NCI-H748 (cell line): ENCODE data around the gene ATP9B.

ENCODE experiments used
- DNase-seq: peaks from one replicate; lab custom pipeline; 2025; ENCODE audit not compliant: unreplicated experiment; lab: John Stamatoyannopoulos, UW

The ATP9B gene

DNA sequence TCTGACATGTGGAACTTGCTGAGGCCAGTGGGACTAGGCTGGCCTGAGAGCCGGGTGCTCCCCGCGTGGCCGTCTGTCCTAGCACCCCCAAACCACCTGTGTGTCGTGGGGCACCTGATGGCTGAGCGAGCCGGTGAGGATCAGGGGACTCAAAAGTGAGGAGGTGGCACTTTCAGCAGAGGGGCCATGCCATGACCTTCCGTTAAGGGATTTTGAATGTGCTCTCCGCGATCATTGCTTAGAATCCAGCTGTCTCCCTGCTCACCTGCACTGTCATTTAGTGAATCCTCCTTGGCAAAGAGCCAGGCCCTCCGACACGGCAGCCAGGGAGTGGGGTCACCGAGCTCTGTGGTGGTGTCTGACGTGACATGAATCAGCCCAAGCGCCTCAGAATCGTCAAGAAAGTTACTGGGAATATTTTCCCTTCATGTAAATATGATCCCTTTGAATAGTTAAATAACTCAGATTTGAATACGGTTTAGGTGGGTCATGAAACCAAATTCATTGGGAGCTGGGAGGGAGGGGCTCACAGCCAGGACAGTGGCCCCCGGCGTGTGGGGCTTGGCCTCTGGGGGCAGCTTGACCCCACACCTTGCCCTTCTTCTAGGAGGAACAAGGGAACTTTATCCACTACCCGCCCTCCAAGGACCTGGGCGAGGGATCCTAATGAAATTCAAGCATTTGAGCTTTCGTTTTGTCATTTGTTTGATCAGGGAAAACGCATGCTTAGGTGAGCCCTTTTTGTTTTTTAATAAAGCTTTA, 336.0 kb downstream of the ATP9B start:
- DNase-seq, result peak; percentile 82

DNA sequence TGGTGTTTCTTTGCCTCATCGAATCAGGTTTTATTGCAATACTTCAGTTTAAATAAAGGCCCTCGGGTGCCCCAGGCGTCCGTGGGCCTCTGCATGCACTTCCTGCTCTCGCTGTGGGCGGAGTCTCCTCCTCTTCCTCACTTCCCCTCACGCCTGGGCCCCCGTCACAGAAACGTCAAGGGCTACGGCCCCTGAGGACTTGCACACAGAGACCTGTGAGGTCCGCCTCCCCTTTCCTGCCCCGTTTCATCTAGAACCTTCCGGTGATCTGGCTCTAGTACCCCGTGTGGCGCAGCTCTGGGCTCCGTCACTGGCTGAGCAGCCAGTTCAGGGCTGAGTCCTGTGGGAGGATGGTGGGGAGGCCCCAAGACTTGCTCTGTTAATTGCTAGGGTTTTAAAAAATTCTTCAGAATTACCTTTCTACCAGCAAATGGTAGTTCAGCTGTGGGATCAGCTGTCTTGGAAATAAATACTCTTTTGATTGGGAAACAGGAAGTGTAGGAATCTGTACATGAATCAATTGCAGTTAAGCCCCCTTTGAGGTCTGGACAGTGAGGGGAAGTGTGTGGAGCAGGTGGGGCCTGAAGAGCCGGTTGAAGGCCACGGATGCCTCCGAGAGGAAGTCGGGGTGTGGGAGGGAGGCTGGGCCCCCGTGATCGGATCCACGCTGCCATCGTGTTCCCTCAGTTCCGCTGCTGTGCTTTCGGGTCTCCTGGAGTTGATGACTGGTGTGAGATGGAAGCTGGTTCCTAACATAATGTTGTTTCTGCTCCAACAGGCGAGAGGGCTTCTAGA, 336.8 kb downstream of the ATP9B start:
- DNase-seq, result no peak

DNA sequence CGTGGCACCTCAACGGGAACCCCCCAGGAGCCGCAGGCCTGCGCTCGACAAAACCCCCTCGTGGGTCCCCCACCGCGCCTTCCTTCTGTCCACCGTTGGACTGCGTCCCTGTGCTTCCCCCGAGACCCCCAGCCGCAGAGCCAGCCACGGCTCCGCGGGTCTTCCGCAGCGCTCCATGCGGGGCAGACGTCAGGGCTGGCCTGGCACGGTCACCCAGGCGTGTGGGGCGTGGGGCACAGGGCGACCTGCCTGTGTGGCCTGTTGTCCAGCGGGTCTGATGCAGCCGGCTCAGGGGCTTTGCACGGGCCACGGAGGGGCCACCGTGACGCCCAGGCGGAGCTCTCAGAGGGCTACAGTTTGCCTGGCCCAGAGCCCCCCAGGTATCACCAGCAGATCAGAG, 337.5 kb downstream of the ATP9B start:
- no peak for DNase-seq

DNA sequence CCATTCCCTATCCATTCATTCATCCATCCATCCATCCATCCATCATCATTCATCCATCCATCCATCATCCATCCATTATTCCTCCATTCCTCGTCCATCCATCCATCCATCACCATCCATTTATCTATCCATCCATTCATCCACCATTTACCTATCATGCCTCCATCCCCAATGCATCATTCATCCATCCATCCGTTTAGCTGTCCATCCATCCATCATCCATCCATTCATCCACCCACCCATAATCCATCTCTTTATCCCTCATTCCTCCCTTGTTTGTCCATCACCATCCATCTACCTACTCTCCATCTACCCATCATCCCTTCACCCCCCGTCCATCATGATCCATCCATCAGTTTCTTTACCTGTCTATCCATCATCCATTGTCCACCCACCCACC, 340.1 kb downstream of the ATP9B start:
- no peak for DNase-seq

DNA sequence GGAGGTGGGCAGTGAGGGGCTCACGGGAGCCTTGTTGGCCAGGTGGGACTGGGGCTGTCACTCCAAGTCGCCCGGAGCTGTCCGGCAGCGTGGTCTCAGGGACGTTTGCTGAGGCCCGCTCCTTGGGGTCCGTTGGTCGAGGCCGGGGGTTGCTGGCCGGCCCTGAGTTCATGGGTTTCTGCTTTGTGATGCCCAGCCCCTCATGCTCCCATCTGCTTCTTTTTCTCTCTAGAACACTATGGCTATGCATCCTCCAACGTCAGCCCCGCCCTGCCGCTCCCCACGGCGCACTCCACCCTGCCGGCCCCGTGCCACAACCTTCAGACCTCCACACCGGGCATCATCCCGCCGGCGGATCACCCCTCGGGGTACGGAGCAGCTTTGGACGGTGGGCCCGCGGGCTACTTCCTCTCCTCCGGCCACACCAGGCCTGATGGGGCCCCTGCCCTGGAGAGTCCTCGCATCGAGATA, 341.0 kb downstream of the ATP9B start:
- no peak for DNase-seq

DNA sequence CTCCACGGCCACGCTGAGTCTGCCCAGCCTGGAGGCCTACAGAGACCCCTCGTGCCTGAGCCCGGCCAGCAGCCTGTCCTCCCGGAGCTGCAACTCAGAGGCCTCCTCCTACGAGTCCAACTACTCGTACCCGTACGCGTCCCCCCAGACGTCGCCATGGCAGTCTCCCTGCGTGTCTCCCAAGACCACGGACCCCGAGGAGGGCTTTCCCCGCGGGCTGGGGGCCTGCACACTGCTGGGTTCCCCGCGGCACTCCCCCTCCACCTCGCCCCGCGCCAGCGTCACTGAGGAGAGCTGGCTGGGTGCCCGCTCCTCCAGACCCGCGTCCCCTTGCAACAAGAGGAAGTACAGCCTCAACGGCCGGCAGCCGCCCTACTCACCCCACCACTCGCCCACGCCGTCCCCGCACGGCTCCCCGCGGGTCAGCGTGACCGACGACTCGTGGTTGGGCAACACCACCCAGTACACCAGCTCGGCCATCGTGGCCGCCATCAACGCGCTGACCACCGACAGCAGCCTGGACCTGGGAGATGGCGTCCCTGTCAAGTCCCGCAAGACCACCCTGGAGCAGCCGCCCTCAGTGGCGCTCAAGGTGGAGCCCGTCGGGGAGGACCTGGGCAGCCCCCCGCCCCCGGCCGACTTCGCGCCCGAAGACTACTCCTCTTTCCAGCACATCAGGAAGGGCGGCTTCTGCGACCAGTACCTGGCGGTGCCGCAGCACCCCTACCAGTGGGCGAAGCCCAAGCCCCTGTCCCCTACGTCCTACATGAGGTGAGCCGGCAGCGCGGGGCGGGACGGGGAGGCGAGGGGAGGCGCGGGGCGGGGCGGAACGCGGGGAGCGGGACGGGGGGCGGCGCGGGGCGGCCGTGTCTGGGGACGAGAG, 341.8 kb downstream of the ATP9B start:
- no peak for DNase-seq

DNA sequence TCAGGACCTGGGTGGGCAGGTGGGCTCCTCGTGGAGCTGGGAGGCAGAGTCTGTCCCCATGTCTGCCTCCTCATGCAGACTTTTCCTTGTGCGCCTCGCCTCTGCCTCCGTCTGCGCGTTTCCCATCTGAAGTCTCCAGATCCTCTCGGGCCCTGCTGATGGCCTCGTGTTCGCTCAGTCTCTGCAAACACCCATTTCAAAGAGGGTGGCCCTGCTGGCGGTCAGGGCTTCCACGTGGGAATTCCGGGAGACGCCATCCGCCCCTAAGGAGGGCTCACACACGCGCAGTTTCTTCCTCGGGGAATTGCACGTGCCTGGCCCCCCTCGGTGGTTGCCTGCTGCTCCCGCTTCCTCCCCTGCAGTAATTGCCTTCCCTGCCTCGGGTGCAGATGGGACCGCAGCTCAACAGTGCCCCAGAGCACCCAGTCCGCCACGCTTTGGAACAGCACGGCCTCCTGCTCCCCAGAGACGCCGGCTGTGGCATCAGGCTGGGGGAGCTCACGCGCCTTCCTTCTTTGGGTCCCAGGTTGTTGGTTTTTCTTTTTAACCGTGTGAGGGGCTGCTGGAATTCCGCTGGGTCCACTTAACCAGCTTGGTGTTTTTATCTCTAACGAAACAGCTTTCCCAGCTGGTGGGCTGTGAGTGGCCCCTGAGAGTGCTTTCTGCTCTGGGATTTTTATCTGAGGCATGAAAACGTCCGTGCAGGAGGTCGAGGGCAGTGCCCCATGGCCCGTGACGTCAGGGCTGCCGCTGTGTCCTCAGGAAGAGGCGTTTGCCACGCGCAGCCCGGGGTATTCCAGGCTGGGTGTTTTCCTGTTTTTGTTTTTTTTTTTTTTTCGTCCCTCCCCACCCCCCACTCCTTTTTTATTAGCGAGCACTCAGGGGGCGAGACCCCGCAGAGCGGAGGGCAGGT, 342.7 kb downstream of the ATP9B start:
- DNase-seq, result no peak

DNA sequence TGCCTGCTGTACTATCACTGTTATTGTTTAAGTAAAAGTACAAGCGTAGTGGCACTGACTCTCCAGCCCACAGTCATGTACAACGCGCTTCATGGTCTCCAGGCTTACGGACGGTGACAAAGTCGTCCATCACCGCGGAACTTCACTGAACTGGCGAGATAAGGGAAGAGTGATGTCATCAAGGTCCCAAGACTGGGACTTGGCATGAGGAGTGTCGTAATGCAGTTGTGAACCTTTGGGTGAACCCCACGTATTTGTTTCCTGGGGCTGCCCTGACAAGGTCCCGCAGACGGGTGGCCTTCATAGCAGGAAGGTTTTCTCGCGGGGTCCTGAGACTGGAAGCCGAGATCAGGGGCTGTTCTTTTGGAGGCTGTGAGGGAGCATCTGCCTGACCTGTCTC, 343.8 kb downstream of the ATP9B start:
- DNase-seq, result no peak

DNA sequence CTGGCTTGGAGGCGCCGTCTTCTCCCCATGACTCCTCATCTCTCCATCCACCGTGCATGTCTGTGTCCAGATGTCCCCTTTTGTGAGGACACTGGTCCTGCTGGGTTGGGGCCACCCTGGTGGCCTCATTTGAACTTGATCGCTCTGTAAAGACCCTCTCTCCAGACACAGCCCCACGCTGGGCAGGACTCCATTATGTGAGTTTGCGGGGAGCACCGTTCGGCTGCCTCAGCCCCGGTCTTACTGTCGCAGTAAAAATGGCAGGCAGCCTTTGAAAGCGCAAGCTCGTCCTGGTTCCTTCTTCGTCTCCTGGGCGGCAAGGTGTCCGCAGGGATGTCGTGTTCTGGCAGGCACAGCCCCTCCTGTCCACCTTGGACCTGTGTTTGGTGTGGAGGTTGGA, 344.2 kb downstream of the ATP9B start:
- DNase-seq, result no peak

DNA sequence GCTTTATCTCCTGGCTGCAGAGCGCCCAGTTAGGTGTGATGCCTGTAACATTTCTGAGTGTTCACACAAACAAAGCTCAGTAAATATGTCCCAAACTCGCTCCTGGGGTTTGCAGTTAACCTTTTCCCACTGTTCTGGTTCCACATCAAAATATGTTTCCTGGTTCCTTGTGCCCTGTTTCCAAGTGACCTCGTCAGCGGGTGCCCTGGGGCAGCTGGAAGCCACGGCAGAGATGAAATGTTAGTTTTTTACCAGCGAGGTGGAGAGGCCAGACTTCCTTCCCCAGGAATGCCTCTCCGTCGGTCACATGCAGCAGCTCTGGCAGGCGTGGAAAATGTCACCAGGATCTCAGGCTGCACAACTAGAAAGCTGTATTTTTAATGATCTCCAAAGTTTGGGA, 344.7 kb downstream of the ATP9B start:
- DNase-seq, result no peak

DNA sequence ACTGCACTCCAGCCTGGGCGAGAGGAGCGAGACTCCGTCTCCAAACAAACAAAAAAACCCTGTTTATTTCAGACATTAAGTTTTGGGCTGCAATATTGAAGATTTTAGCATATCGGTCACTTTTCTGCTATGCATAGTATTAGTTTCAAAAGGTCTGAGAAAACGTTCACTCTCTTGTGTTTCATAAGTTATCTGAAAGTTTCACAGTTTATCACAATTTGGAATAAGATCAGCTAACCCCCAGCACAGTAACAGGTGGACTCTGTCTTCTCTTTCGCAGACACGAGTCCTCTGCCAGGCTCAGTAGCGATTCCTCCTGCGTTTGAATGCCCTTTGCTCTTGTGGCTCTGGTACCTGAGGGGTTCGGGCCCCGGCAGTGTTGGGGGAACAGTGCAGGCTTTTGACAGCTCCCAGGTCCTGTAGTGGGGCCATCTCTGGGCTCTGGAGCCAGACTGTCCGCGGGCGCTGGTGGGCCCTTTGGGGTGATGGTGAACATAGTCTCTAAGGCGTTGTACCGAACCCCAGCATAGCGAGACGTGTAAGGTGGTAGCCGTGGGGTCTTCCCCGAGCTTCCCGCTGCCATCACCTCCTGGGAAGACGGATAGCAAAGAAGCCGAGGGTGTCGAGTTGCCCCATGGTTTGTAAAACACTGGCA, 347.0 kb downstream of the ATP9B start:
- no peak for DNase-seq

DNA sequence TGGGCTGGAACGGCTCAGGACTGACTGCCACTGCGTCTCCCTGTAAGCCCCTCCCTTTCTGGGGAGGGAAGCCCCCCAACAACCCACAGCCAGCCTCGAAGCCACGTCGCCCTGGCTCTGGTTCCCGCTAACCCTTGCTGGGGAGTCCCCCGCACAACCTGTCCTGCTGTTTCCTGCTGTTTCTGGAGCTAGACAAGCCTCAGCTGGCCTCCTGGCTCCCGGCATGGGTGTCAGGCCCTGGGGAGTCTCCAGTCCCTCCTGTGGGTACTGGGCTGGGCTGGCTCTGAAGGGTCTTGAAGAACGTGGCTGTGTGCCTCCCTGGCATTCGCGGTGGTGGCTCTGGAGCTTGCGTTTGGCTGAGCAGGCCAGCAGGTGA, 347.5 kb downstream of the ATP9B start:
- DNase-seq, result no peak

DNA sequence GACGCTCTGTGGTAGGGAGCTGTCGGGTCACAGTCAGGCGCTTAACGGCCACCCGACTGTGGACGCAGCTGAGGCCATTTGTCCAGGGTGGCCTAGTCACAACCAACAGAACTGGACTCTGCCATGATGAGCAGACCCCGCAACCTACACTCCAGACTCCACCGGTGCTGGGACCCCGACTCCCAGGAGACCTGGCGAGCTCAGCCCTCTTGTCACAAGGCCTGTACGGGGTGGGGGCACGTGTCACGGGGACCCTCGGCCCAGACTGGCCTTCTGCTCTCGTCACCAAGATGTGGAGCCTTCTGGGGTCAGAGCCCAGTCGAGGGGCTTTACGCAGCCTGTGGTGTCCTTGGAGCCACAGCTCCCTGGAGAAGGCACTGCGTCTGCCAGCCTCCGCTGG, 349.0 kb downstream of the ATP9B start:
- DNase-seq, result no peak

DNA sequence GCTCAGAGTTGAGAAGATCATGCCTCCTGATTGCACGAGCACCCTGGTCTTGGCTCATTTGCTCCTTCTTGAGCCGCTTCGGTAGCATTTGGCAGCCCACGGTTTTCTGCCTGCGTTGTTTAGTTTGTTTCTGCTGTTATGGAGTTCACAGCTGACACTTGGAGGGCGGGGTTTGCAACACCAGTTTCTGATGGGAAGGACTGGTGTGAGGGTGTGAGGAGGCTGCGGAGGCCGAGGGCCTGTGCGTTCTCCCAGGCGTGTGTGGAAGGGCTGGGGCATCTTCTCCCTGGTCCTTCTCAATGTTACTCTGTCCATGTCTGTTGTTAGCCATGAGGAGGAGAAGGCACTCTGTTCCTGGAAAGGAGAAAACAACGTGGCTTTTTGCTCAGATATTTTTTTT, 349.4 kb downstream of the ATP9B start:
- no peak for DNase-seq

DNA sequence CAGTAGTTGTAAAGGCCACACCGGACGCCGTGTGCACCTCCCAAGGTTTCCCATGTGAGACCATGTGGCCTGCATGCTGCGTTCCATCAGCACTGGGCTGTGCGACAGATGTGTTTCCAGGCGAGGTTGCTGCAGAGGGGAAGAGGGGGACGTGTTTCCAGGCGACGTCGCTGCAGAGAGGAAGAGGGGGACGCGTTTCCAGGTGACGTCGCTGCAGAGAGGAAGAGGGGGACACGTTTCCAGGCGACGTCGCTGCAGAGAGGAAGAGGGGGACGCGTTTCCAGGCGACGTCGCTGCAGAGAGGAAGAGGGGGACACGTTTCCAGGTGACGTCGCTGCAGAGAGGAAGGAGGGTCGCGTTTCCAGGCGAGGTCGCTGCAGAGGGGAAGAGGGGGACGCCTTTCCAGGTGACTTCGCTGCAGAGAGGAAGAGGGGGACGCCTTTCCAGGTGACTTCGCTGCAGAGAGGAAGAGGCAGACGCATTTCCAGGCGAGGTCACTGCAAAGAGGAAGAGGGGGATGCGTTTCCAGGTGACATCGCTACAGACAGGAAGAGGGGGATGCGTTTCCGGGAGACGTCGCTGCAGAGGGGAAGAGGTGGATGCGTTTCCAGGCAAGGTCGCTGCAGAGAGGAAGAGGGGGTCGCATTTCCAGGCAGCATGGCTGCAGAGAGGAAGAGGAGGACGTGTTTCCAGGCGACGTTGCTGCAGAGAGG, 351.0 kb downstream of the ATP9B start:
- no peak for DNase-seq

DNA sequence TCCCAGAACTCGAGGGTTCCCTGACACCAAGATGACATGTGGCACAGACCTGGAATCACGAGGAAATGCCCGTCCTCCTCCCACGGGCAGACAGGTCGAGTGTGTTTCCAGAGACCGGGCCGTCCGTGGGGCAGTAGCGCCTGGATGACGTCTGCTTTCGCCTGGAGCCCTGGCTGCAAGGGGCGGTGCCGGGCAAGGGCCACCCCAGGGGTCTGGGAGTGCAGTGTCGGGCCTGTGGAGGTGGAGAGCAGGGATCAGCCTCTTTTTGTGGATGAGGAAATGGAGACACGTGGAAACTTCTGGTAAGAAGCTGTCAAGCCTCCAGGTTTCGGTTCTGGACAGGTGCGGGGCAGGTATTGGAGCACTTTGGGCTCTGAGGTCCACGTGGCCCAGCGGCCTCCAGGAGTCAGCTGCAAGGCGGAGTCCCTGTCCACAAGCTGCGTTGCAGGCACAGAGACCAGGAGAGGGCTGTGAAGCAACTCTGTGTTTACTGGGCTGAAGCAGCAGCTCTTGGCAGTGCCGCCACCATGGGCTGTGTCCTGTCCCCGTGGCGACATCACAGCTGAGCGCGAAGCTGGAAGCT, 352.2 kb downstream of the ATP9B start:
- DNase-seq, result no peak

DNA sequence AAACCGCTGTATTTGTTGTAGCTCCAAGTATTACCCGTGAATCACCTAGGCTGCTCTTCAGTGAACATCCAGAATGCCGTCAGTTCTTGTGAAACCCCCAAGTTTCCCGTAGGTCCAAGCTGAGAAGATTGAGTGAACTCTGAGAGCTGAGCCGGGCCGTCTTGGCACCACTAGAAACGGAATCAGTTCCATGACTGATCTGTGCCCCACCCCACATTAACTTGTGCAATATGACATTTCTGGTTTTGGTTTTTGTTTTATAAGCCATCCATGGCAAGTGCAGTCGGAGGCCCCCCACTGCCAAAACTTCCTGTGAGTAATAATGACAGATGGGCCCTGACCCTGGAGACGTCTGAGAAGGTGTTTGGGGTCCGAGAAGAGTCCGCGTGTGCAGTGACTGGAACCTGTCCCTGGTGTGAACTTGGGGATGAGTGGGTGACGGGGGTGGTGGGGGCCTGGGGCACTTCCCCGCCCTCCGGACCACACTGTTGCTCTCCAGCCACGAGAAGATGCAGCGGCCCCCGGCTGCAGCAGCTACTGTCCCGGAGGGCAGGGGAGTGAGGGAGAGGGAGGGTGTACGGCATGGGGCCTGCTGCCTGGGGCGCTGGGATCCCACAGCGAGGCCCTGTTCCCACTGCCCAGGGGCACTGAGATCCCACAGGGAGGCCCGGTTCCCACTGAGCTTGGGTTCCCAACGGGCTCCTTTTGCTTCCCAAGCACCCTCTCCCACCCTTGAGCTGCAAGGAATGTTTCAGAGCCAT, 353.0 kb downstream of the ATP9B start:
- DNase-seq, result no peak

DNA sequence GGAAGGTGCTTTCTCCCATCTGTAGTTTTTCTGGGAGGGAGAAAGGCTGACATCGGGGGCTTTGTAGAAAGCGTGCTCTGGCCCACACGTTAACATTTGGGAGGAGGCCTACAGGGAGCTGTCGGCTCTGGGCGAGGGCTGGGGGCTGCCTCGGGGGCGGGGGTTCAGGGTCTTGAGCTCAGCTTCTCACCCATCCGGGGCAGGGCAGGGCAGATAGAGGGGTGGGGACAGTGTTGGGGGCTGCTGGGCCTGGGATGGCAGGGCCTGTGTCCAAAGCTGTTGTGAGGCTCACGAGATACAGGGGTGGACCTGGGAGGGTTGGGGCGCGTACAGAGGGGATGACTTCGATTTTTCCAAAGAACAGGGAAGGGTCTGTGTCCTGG, 353.6 kb downstream of the ATP9B start:
- no peak for DNase-seq
